T-helper 17 cell (primary cell): ENCODE measurements around the gene LGR6. TPM values are rescaled to one million over a fixed set of nuclear protein-coding genes. Genes with fewer than 3 reads are reported as not detected.
A peak's percentile ranks its signal among the peaks of the same experiment; 100 is the strongest.

Experiments used
- ATAC-seq: fragments of 150-1000 bp; cut with Tn5 transposase; 2 replicates; pipeline ENCODE4 v1.10.0; 2021; ENCODE audit warnings: mild to moderate bottlenecking, moderate library complexity
- DNase-seq, 3 donors: peaks; one replicate each; pipeline versions ENCODE4 v3.0.0 to v3.0.0-alpha.2; 2020 to 2021
- H3K9me3 ChIP-seq: one replicate; pipeline ENCODE4 v1.7.0; 2013; ENCODE audit warnings: low read length, mild to moderate bottlenecking; ENCODE audit not compliant: control insufficient read depth, poor library complexity, severe bottlenecking
- H3K27ac Mint-ChIP-seq: one replicate; pipeline ENCODE4 v1.8.0; 2022; ENCODE audit warnings: mild to moderate bottlenecking, moderate library complexity, mixed read lengths
- H3K27me3 Mint-ChIP-seq: one replicate; pipeline ENCODE4 v1.8.0; 2022; ENCODE audit warnings: mixed read lengths
- H3K36me3 Mint-ChIP-seq: one replicate; pipeline ENCODE4 v1.8.0; 2022; ENCODE audit warnings: low read depth, mixed read lengths
- H3K4me1 Mint-ChIP-seq: one replicate; pipeline ENCODE4 v1.8.0; 2022; ENCODE audit warnings: mild to moderate bottlenecking, mixed read lengths
- H3K4me3 Mint-ChIP-seq: one replicate; pipeline ENCODE4 v1.8.0; 2022; ENCODE audit warnings: mild to moderate bottlenecking, moderate library complexity, mixed read lengths
- total RNA-seq, 4 donors: library from RNA in 2 of 4; stranded (reverse) in 2 of 4; gene quantifications; one replicate each; pipeline ENCODE4 v1.2.3 and lab custom pipeline; 2022 to 2026

The LGR6 gene
- total RNA-seq, 2 donors from 2014 or later = 0.13 to 0.25 TPM

- DNase-seq = no peak
- H3K27ac Mint-ChIP-seq = peak overlapping the region; percentile 34
- H3K36me3 Mint-ChIP-seq = peaks cover 3% of the 10 kb centered on the region
- ATAC-seq = no peak
- no peaks in the 10 kb centered on the region for H3K9me3 ChIP-seq
- peaks cover 13% of the 10 kb centered on the region for H3K4me1 Mint-ChIP-seq
- H3K27me3 Mint-ChIP-seq = peaks cover 27% of the 10 kb centered on the region
- H3K4me3 Mint-ChIP-seq = no peak overlapping the region
Measured at GRCh38 chr1:202288177-202288576, 94.6 kb downstream of the LGR6 start.

GRCh38 chr1:202289009-202289408 is 95.4 kb downstream of the LGR6 start:
- no peaks in the 10 kb centered on the region for H3K9me3 ChIP-seq
- Mint-ChIP-seq H3K4me1 (peaks cover 6% of the 10 kb centered on the region), H3K27ac (no peak overlapping the region), H3K36me3 (peaks cover 3% of the 10 kb centered on the region), H3K27me3 (peaks cover 27% of the 10 kb centered on the region), H3K4me3 (no peak overlapping the region)
- DNase-seq (no peak), ATAC-seq (no peak)

GRCh38 chr1:202291001-202291400 is 97.4 kb downstream of the LGR6 start:
- peaks cover 27% of the 10 kb centered on the region for H3K27me3 Mint-ChIP-seq
- H3K36me3 Mint-ChIP-seq = peaks cover 5% of the 10 kb centered on the region
- H3K27ac Mint-ChIP-seq = no peak overlapping the region
- no peak for ATAC-seq
- H3K4me3 Mint-ChIP-seq = no peak overlapping the region
- DNase-seq = no peak
- H3K4me1 Mint-ChIP-seq = peaks cover 10% of the 10 kb centered on the region
- no peaks in the 10 kb centered on the region for H3K9me3 ChIP-seq

GRCh38 chr1:202291961-202292712 is 98.5 kb downstream of the LGR6 start:
- no peaks in the 10 kb centered on the region for H3K9me3 ChIP-seq
- H3K36me3 Mint-ChIP-seq = peaks cover 5% of the 10 kb centered on the region
- no peak overlapping the region for H3K27ac Mint-ChIP-seq
- DNase-seq (no peak), ATAC-seq (no peak)
- peaks cover 15% of the 10 kb centered on the region for H3K4me1 Mint-ChIP-seq
- H3K27me3 Mint-ChIP-seq = peaks cover 27% of the 10 kb centered on the region
- H3K4me3 Mint-ChIP-seq = no peak overlapping the region

- ATAC-seq = no peak
- H3K4me1 Mint-ChIP-seq = peaks cover 15% of the 10 kb centered on the region
- H3K4me3 Mint-ChIP-seq = no peak overlapping the region
- no peaks in the 10 kb centered on the region for H3K9me3 ChIP-seq
- H3K27me3 Mint-ChIP-seq = peaks cover 21% of the 10 kb centered on the region
- no peak overlapping the region for H3K27ac Mint-ChIP-seq
- no peak for DNase-seq
- peaks cover 5% of the 10 kb centered on the region for H3K36me3 Mint-ChIP-seq
Measured at GRCh38 chr1:202292773-202293172, 99.2 kb downstream of the LGR6 start.

GRCh38 chr1:202293569-202293968 is 100.0 kb downstream of the LGR6 start:
- DNase-seq (no peak), ATAC-seq (no peak)
- peak overlapping the region; percentile 72 for H3K27ac Mint-ChIP-seq
- H3K27me3 Mint-ChIP-seq = peaks cover 13% of the 10 kb centered on the region
- no peak overlapping the region for H3K4me3 Mint-ChIP-seq
- H3K36me3 Mint-ChIP-seq = peaks cover 2% of the 10 kb centered on the region
- H3K9me3 ChIP-seq = no peaks in the 10 kb centered on the region
- H3K4me1 Mint-ChIP-seq = peaks cover 15% of the 10 kb centered on the region

GRCh38 chr1:202302166-202302565 is 108.6 kb downstream of the LGR6 start:
- no peak for DNase-seq
- H3K27ac Mint-ChIP-seq = no peak overlapping the region
- peaks cover 11% of the 10 kb centered on the region for H3K27me3 Mint-ChIP-seq
- no peak for ATAC-seq
- H3K4me3 Mint-ChIP-seq = no peak overlapping the region
- H3K4me1 Mint-ChIP-seq = peaks cover 5% of the 10 kb centered on the region
- H3K36me3 Mint-ChIP-seq = no peaks in the 10 kb centered on the region
- H3K9me3 ChIP-seq = no peaks in the 10 kb centered on the region

- Mint-ChIP-seq H3K27ac (peak overlapping the region; percentile 83), H3K4me3 (no peak overlapping the region), H3K36me3 (no peaks in the 10 kb centered on the region), H3K27me3 (peaks cover 11% of the 10 kb centered on the region), H3K4me1 (peaks cover 3% of the 10 kb centered on the region)
- no peak for ATAC-seq
- no peak for DNase-seq
- H3K9me3 ChIP-seq = no peaks in the 10 kb centered on the region
Measured at GRCh38 chr1:202304375-202304774, 110.8 kb downstream of the LGR6 start.

GRCh38 chr1:202305168-202305567 is 111.6 kb downstream of the LGR6 start:
- H3K4me3 Mint-ChIP-seq = no peak overlapping the region
- H3K36me3 Mint-ChIP-seq = no peaks in the 10 kb centered on the region
- H3K27me3 Mint-ChIP-seq = peaks cover 11% of the 10 kb centered on the region
- no peak for ATAC-seq
- H3K4me1 Mint-ChIP-seq = peaks cover 3% of the 10 kb centered on the region
- no peak overlapping the region for H3K27ac Mint-ChIP-seq
- no peaks in the 10 kb centered on the region for H3K9me3 ChIP-seq
- DNase-seq = no peak

GRCh38 chr1:202306535-202307345 is 113.1 kb downstream of the LGR6 start:
- H3K36me3 Mint-ChIP-seq = no peaks in the 10 kb centered on the region
- H3K9me3 ChIP-seq = no peaks in the 10 kb centered on the region
- ATAC-seq (no peak), DNase-seq (no peak)
- H3K27me3 Mint-ChIP-seq = peaks cover 12% of the 10 kb centered on the region
- H3K4me1 Mint-ChIP-seq = peaks cover 3% of the 10 kb centered on the region
- no peak overlapping the region for H3K27ac Mint-ChIP-seq
- no peak overlapping the region for H3K4me3 Mint-ChIP-seq

- H3K9me3 ChIP-seq = no peaks in the 10 kb centered on the region
- ATAC-seq = no peak
- no peak for DNase-seq
- H3K4me1 Mint-ChIP-seq = no peaks in the 10 kb centered on the region
- peaks cover 15% of the 10 kb centered on the region for H3K27me3 Mint-ChIP-seq
- no peak overlapping the region for H3K27ac Mint-ChIP-seq
- H3K4me3 Mint-ChIP-seq = no peak overlapping the region
- H3K36me3 Mint-ChIP-seq = no peaks in the 10 kb centered on the region
Measured at GRCh38 chr1:202310071-202310725, 116.6 kb downstream of the LGR6 start.

GRCh38 chr1:202310746-202311145 is 117.1 kb downstream of the LGR6 start:
- H3K4me3 Mint-ChIP-seq = no peak overlapping the region
- no peak for DNase-seq

GRCh38 chr1:202311875-202312635 is 118.5 kb downstream of the LGR6 start:
- H3K27ac Mint-ChIP-seq = no peak overlapping the region
- peaks cover 15% of the 10 kb centered on the region for H3K27me3 Mint-ChIP-seq
- H3K4me3 Mint-ChIP-seq = no peak overlapping the region
- no peaks in the 10 kb centered on the region for H3K36me3 Mint-ChIP-seq
- DNase-seq (no peak), ATAC-seq (no peak)
- peaks cover 2% of the 10 kb centered on the region for H3K4me1 Mint-ChIP-seq
- no peaks in the 10 kb centered on the region for H3K9me3 ChIP-seq

More at GRCh38 chr1:202310746-202311145, 117.1 kb downstream of the LGR6 start:
- H3K36me3 Mint-ChIP-seq = no peaks in the 10 kb centered on the region
- H3K4me1 Mint-ChIP-seq = peaks cover 2% of the 10 kb centered on the region
- no peaks in the 10 kb centered on the region for H3K9me3 ChIP-seq
- no peak for ATAC-seq
- no peak overlapping the region for H3K27ac Mint-ChIP-seq
- H3K27me3 Mint-ChIP-seq = peaks cover 15% of the 10 kb centered on the region
